HL-60 (cell line): ENCODE data around the gene UBASH3A.

Source experiments
- DNase-seq, 2 experiments: peaks; one replicate each; pipeline ENCODE4 v3.0.0-alpha.2; 2010 to 2020; ENCODE audit warnings: low read depth in 1 of 2, low spot score in 1 of 2
- H3K27ac ChIP-seq: fragments of 250-450 bp; sonication (Bioruptor Pico); replicated peaks from 2 replicates; pipeline ENCODE4 v1.5.1; 2020; ENCODE audit warnings: mild to moderate bottlenecking, moderate library complexity
- H3K27me3 ChIP-seq: fragments of 250-450 bp; sonication (Bioruptor Pico); 2 replicates; pipeline ENCODE4 v1.5.1; 2021; ENCODE audit warnings: mild to moderate bottlenecking, moderate library complexity; ENCODE audit not compliant: insufficient read depth, poor library complexity, severe bottlenecking
- H3K4me3 ChIP-seq: replicated peaks from 2 replicates; pipeline ENCODE4 v1.5.1; 2011; ENCODE audit warnings: mild to moderate bottlenecking, control low read depth, low read length; ENCODE audit not compliant: insufficient read depth
- CTCF ChIP-seq: IDR thresholded peaks from one replicate; pipeline ENCODE4 v1.5.1; 2011; ENCODE audit warnings: low read length, control low read depth, inconsistent platforms; ENCODE audit not compliant: insufficient read depth
- GABPA ChIP-seq: IDR thresholded peaks from 2 replicates; pipeline ENCODE4 v1.6.1; 2012; ENCODE audit warnings: low read depth
- POLR2AphosphoS5 ChIP-seq: IDR thresholded peaks from 2 replicates; pipeline ENCODE4 v1.6.1; 2012; ENCODE audit warnings: low read depth
- REST ChIP-seq: IDR thresholded peaks from 2 replicates; pipeline ENCODE4 v1.6.1; 2012; ENCODE audit warnings: low read depth; ENCODE audit not compliant: insufficient replicate concordance
- SPI1 ChIP-seq: IDR thresholded peaks from 2 replicates; pipeline ENCODE4 v1.6.1; 2012; ENCODE audit warnings: low read depth, mild to moderate bottlenecking, borderline replicate concordance

The UBASH3A gene

DNA sequence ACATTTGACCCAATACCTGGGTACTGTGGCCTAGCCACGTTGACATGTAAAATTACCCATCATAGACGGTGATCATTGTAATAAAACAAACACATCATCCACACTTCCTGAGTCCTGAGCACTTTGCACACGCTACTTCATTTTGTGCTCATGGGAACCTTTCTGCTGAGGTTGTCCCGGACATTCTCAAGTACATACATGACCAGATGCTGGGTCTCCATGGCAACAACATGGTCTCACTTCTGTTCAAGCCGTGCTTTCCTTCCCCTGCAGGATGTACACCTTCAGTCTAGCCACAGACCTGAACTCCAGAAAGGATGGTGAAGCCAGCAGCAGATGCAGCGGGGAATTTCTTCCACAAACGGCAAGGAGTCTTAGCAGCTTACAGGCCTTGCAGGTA lies 22.7 kb downstream of the UBASH3A start:
- no peak overlapping the region for H3K4me3 ChIP-seq
- DNase-seq = no peak
- H3K27ac ChIP-seq = no peak overlapping the region
- TF ChIP-seq POLR2AphosphoS5 = no peak
- TF ChIP-seq REST = no peak
- TF ChIP-seq CTCF = no peak
- no peak for TF ChIP-seq SPI1
- TF ChIP-seq GABPA = no peak
- no peaks in the 10 kb centered on the region for H3K27me3 ChIP-seq

DNA sequence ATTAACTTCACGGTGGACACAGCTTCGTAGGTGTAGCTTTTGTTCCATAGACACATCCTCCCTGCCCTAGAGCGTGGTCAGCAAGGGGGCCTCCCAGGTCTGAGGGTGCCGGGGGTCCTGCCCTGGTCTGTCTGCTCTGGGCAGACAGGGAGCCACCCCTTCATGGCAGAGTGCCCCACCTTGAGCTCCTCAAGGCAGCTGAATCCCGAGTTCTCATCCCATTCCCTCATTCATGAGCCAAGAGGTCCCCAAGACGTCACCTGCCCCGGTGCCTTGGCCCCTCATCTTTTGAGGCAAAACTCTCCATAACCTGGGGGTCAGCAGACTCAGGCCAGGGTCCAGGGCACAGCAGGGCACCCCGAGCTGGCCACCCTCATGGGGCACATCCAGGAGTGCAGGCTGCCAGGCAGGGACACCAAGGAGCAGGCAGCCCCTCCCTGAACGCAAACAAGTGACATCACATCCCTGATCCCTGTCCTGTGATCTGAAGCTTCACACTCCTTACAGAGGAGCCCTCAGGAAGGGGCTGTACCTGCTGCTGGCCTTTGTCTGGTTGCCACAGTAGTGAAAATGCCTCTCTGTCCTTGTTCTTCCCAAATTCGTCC lies 23.3 kb downstream of the UBASH3A start:
- no peak overlapping the region for H3K27ac ChIP-seq

More for the DNA sequence above, 23.3 kb downstream of the UBASH3A start:
- DNase-seq = no peak
- TF ChIP-seq REST = no peak
- TF ChIP-seq CTCF = no peak
- TF ChIP-seq POLR2AphosphoS5 = no peak
- no peak for TF ChIP-seq SPI1
- TF ChIP-seq GABPA = no peak
- Histone ChIP-seq H3K4me3 (no peak overlapping the region), H3K27me3 (no peaks in the 10 kb centered on the region)
